K562 (cell line): Measurements from ENCODE around the gene ELMO1.

Experiments used
- ARNT ChIP-seq, 2 experiments: fragments of 450-650 bp; IDR thresholded peaks; 2 replicates each; pipeline ENCODE4 v1.6.1; 2016; ENCODE audit warnings: mild to moderate bottlenecking in 1 of 2
- CEBPB ChIP-seq: fragments of 450-650 bp; IDR thresholded peaks from 2 replicates; pipeline ENCODE4 v1.6.1; 2016; ENCODE audit warnings: missing genetic modification characterization, missing compliant biosample characterization
- CHD1 ChIP-seq: fragments of 200-600 bp; sonication (generic); IDR thresholded peaks from one replicate; pipeline ENCODE4 v1.6.1; 2012; ENCODE audit warnings: mild to moderate bottlenecking, moderate library complexity, low read length, inconsistent platforms
- MEIS2 ChIP-seq: fragments of 450-650 bp; IDR thresholded peaks from 2 replicates; pipeline ENCODE4 v1.6.1; 2014; ENCODE audit warnings: mild to moderate bottlenecking; ENCODE audit not compliant: partially characterized antibody
- NFYB ChIP-seq: IDR thresholded peaks from 2 replicates; pipeline ENCODE4 v1.6.1; 2011; ENCODE audit warnings: mild to moderate bottlenecking, moderate library complexity; ENCODE audit not compliant: insufficient read length; ENCODE audit errors: extremely low read depth
- POLR2AphosphoS2 ChIP-seq: IDR thresholded peaks from 2 replicates; pipeline ENCODE4 v1.6.1; 2012; ENCODE audit warnings: low read length, improper control_type of control experiment
- POLR2AphosphoS5 ChIP-seq: IDR thresholded peaks from 2 replicates; pipeline ENCODE4 v1.6.1; 2011; ENCODE audit warnings: mild to moderate bottlenecking, low read depth, low read length, moderate library complexity; ENCODE audit not compliant: control insufficient read depth, insufficient read depth
- SIN3A ChIP-seq, 2 experiments: fragments of 150-350 bp in 1 of 2; IDR thresholded peaks; 2 replicates each; pipeline ENCODE4 v1.6.1; 2011 to 2016; ENCODE audit warnings: borderline replicate concordance in 2 of 2, low read depth in 2 of 2, low read length in 2 of 2, mild to moderate bottlenecking in 2 of 2, moderate library complexity in 2 of 2; ENCODE audit not compliant: control insufficient read depth in 1 of 2
- SP1 ChIP-seq: sonication (generic); formaldehyde crosslinking; IDR thresholded peaks from 2 replicates; pipeline ENCODE4 v1.8.1; 2022; ENCODE audit warnings: mild to moderate bottlenecking, missing genetic modification reagents
- TF ChIP-seq, protein P1 (sequence below): sonication (generic); formaldehyde crosslinking; IDR thresholded peaks from 2 replicates; pipeline ENCODE4 v1.8.1; 2022; ENCODE audit warnings: missing genetic modification reagents
- TF ChIP-seq, protein P2 (sequence below): sonication (generic); formaldehyde crosslinking; IDR thresholded peaks from 2 replicates; pipeline ENCODE4 v1.5.0; 2020; ENCODE audit warnings: missing genetic modification reagents
- TF ChIP-seq, protein P3 (sequence below): fragments of 450-650 bp; conservative IDR thresholded peaks from 2 replicates; pipeline ENCODE4 v1.6.1; 2016; ENCODE audit warnings: missing genetic modification characterization, low read depth, mild to moderate bottlenecking, missing compliant biosample characterization, moderate library complexity
- TF ChIP-seq, protein P4 (sequence below), 2 experiments: fragments of 450-650 bp in 1 of 2; sonication (generic) in 1 of 2; formaldehyde crosslinking in 1 of 2; IDR thresholded peaks in 1 of 2; conservative IDR thresholded peaks in 1 of 2; 2 replicates each; pipeline versions ENCODE4 v1.6.1 to v1.8.1; 2016 to 2023; ENCODE audit warnings: mild to moderate bottlenecking in 2 of 2, moderate library complexity in 2 of 2, inconsistent platforms in 1 of 2, missing genetic modification reagents in 1 of 2

DNA sequence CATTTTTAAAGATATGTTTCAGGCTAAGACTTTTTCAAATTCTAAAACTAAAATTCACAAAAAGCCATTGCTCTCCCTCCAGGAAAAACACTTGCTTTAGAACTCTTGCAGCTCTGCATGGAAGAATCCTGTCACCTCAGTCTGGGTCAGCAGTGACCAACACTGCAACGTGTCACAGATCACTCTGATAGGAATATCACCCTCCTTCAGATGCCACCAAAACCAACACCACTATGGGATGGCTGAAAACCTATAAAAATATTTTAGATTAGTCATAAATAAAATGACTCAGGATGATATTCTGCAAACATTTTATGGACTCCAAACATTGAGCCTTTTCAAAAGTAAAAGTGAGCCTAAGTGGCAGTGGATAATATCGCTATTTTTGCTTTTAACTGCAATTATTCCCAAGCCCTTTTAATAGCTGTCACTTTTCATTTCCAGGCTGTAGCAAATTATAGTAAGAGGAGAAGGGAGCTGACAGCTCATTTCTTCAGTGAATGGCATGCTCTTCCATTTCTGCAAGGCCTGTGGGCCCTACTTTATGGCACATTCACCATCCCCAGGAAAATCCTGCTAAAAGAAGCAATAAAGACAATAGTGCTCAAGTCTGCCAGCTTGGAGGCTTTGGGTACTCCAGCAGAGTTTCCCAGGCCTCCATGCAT is 21.3 kb downstream of the ELMO1 start:
- TF ChIP-seq, protein P1, sequence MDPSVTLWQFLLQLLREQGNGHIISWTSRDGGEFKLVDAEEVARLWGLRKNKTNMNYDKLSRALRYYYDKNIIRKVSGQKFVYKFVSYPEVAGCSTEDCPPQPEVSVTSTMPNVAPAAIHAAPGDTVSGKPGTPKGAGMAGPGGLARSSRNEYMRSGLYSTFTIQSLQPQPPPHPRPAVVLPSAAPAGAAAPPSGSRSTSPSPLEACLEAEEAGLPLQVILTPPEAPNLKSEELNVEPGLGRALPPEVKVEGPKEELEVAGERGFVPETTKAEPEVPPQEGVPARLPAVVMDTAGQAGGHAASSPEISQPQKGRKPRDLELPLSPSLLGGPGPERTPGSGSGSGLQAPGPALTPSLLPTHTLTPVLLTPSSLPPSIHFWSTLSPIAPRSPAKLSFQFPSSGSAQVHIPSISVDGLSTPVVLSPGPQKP, result no peak
- no peak for TF ChIP-seq CHD1
- TF ChIP-seq ARNT (IDR thresholded peaks at IDR 0.05), result no peak
- TF ChIP-seq, protein P2, sequence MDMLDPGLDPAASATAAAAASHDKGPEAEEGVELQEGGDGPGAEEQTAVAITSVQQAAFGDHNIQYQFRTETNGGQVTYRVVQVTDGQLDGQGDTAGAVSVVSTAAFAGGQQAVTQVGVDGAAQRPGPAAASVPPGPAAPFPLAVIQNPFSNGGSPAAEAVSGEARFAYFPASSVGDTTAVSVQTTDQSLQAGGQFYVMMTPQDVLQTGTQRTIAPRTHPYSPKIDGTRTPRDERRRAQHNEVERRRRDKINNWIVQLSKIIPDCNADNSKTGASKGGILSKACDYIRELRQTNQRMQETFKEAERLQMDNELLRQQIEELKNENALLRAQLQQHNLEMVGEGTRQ (CRISPR knock-in tag), result no peak
- no peak for TF ChIP-seq MEIS2
- TF ChIP-seq, protein P3, sequence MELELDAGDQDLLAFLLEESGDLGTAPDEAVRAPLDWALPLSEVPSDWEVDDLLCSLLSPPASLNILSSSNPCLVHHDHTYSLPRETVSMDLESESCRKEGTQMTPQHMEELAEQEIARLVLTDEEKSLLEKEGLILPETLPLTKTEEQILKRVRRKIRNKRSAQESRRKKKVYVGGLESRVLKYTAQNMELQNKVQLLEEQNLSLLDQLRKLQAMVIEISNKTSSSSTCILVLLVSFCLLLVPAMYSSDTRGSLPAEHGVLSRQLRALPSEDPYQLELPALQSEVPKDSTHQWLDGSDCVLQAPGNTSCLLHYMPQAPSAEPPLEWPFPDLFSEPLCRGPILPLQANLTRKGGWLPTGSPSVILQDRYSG (tag), result no peak
- TF ChIP-seq SIN3A (IDR thresholded peaks at IDR 0.05; ENCODE audit: borderline replicate concordance in 2 of 2, control insufficient read depth in 1 of 2, low read depth in 2 of 2, low read length in 2 of 2), result no peak
- no peak for TF ChIP-seq NFYB
- TF ChIP-seq POLR2AphosphoS2, result no peak
- TF ChIP-seq POLR2AphosphoS5, result no peak
- no peak for TF ChIP-seq SP1 (CRISPR knock-in tag)
- TF ChIP-seq, protein P4, sequence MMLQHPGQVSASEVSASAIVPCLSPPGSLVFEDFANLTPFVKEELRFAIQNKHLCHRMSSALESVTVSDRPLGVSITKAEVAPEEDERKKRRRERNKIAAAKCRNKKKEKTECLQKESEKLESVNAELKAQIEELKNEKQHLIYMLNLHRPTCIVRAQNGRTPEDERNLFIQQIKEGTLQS (IDR thresholded peaks at IDR 0.05), result no peak
- TF ChIP-seq, protein P4 (CRISPR knock-in tag; conservative IDR thresholded peaks at IDR 0.05), result no peak
- TF ChIP-seq CEBPB (tag), result no peak
